ENCODE measurements around the gene ALK.
A peak's percentile ranks its signal among the peaks of the same experiment; 100 is the strongest.
"Not testable (repeated sequence)": the region's sequence is repeated elsewhere in the genome, so short reads cannot be mapped to it uniquely, and the experiment has no call there.

ALK gene

DNA sequence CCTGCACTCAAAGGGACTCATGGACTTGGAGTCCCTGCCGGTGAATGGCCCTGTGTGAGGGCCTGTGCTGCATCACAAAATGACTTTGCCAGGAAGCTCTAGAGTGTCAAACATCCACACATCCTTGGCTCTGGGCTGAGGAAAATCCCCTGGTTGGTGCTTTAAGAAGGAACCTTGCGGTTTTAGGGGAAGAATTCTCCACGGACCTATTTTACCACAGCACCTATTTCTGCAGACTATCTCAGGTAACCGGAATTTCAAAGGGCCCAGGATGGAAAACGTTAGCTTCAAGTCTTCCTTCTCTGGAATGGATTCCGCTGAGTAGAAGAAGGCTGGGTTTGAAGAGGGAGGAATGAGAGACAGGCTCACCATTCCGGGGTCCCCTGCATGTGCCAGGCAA lies 166.2 kb downstream of the ALK start:
- H3K4me3 ChIP-seq (ENCODE audit: control insufficient read depth, low read depth, low read length), result no peak overlapping the region
- TF ChIP-seq, protein P1, sequence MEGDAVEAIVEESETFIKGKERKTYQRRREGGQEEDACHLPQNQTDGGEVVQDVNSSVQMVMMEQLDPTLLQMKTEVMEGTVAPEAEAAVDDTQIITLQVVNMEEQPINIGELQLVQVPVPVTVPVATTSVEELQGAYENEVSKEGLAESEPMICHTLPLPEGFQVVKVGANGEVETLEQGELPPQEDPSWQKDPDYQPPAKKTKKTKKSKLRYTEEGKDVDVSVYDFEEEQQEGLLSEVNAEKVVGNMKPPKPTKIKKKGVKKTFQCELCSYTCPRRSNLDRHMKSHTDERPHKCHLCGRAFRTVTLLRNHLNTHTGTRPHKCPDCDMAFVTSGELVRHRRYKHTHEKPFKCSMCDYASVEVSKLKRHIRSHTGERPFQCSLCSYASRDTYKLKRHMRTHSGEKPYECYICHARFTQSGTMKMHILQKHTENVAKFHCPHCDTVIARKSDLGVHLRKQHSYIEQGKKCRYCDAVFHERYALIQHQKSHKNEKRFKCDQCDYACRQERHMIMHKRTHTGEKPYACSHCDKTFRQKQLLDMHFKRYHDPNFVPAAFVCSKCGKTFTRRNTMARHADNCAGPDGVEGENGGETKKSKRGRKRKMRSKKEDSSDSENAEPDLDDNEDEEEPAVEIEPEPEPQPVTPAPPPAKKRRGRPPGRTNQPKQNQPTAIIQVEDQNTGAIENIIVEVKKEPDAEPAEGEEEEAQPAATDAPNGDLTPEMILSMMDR (IDR thresholded peaks at IDR 0.05; ENCODE audit: control insufficient read depth, insufficient read depth, low read depth, low read length, missing control alignments), result no peak
- DNase-seq (ENCODE audit: low read depth), result no peak

DNA sequence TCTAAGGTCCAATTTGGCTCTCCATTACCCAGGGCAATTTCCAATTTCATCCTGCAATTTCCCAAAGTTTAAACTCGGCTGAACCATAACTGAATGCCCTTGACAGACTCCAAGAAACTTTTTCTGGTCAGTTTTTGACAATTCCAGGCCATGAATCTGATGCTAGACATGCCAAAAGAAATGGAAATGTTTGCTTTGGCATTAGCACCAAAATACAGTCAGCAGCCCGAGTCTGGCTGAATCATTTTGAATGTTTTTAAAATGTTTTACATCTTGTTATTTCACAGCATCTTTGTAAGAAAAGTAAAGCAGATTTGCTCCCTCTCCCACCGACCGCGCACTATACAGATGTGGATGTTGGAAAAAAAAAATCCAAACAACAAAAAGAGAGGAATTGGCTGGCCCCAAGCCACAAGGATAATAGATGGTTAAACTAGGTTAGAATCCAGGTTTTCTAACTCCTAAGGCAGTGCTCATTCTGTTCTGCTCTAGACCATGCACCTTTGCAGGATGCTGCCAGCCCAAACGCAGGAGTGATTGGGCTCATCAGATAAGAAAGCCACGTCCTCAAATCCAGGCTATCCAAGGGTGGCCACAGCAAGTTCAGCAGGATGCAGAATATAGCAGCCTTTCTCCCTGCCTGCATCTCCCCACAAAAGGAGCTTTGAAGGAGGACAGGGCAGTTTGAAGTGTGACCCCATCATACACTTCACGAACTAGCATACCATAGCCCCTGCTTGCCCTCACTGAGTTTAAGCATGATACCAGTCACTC lies 167.5 kb downstream of the ALK start:
- DNase-seq (ENCODE audit: low read depth), result no peak
- H3K4me3 ChIP-seq (ENCODE audit: control insufficient read depth, low read depth, low read length), result no peak overlapping the region
- TF ChIP-seq, protein P1 (IDR thresholded peaks at IDR 0.05; ENCODE audit: control insufficient read depth, insufficient read depth, low read depth, low read length, missing control alignments), result no peak

DNA sequence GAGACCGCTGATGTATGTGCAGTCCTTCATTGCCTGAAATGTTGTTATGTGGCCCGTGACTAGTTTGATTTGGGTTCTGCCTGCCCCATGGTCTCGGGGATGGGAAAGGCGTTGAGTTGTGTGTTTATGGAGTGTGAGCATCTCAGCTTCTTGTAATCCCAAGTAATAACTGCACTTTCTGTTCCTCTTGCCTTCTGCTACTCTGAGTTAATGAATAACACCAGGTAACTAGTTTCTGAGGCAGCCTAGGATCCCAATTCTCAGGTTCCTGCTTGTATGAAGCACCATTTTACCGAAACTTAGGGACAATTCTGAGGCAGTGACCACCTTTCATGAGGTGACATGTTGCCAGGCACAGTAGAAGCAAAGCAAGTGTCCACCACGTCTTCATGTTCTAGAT lies 170.0 kb downstream of the ALK start:
- TF ChIP-seq, protein P1 (IDR thresholded peaks at IDR 0.05; ENCODE audit: control insufficient read depth, insufficient read depth, low read depth, low read length, missing control alignments), result no peak
- DNase-seq (ENCODE audit: low read depth), result no peak
- H3K4me3 ChIP-seq (ENCODE audit: control insufficient read depth, low read depth, low read length), result no peak overlapping the region

DNA sequence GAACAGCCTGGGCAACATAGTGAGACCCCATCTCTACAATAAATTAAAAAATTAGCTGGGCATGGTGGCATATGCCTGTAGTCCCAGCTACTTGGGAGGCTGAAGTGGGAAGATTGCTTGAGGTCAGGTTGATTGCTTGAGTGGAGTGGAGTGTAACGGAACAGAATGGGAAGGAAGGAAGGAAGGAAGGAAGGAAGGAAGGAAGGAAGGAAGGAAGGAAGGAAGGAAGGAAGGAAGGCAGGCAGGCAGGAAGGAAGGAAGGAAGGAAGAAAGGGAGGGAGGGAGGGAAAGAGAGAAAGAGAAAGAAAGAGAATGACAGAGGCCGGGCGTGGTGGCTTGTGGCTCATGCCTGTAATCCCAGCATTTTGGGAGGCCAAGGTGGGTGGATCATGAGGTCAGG lies 170.9 kb downstream of the ALK start:
- not testable (repeated sequence) for H3K4me3 ChIP-seq (ENCODE audit: control insufficient read depth, low read depth, low read length)

DNA sequence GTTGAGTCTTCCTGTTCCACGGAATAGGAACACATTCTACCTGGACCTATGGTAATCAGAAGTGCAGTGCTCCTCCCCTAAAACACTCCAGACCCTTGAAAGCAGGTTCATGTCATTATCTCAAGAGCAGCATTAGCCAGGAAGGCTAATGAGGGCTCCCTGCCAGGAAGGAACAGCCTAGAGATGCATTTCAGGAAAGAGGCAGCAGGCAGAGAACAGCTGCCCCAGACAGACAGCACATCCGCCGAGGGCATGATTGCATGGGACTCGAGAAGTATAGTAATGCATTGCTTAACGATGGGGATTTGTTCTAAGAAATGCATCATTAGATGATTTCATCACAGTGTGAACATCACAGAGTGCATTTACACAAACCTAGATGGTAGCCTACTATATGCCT lies 171.5 kb downstream of the ALK start:
- TF ChIP-seq, protein P1 (IDR thresholded peaks at IDR 0.05; ENCODE audit: control insufficient read depth, insufficient read depth, low read depth, low read length, missing control alignments), result no peak
- DNase-seq (ENCODE audit: low read depth), result no peak
- H3K4me3 ChIP-seq (ENCODE audit: control insufficient read depth, low read depth, low read length), result no peak overlapping the region

More for the DNA sequence above, 170.9 kb downstream of the ALK start:
- DNase-seq (ENCODE audit: low read depth), result not testable (repeated sequence)

DNA sequence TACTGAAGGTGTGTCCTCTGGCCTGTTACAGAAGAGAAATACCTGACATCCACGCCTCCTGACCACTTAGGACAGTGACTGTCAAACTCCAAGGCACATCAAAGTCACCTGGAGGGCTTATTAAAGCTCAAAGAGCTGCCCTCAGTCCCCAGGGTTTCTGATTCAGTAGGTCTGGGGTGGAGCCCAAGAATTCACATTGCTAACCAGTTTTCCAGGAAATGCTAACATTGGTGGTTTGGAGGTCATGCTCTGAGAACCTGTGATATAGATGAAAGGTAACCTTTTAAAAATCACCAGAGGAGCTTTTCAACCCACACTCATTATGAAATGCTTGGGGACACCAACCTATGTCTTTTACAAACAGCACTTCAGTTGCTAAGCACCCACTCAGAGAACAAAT lies 172.3 kb downstream of the ALK start:
- TF ChIP-seq, protein P1 (IDR thresholded peaks at IDR 0.05; ENCODE audit: control insufficient read depth, insufficient read depth, low read depth, low read length, missing control alignments), result no peak
- H3K4me3 ChIP-seq (ENCODE audit: control insufficient read depth, low read depth, low read length), result no peak overlapping the region
- DNase-seq (ENCODE audit: low read depth), result no peak

DNA sequence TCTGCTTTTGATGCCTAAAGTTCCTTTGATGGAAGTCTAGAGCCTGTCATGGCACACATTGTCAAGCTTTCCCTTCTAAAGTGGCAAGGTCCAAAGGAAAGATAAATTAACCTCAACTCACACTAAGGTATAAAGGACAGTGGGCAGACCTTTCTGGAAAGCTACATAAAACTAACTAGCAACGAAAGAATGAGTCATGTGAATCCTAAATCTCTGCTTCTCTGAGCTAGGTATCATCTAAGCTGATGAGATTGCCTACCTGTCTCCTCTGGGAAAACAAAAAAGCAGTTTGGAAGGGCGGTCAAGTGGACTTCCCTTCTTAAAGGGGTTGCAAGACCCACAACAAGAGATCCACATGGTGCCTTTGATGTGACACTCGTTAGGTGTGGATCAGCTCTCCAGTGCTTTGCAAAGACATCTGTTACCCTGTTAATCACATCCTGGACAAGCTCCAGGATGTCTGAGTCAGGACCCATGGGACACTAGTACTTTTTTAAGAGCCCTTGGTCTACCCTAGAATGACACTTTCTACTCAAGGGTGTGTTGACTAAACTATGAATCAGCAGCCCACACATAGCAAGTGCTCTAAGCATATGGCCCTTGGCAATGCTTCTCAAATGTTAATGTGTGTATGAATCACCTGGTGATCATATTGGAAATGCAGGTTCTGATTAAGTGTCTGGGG lies 173.5 kb downstream of the ALK start:
- no peak overlapping the region for H3K4me3 ChIP-seq (ENCODE audit: control insufficient read depth, low read depth, low read length)
- TF ChIP-seq, protein P1 (IDR thresholded peaks at IDR 0.05; ENCODE audit: control insufficient read depth, insufficient read depth, low read depth, low read length, missing control alignments), result no peak
- DNase-seq (ENCODE audit: low read depth), result peak; percentile 58

Measured in AG09309 (cell line).